BJ (cell line): Measurements from ENCODE around the gene ZBTB12. TPM values are rescaled to one million over a fixed set of nuclear protein-coding genes. Genes with fewer than 3 reads are reported as not detected.

Experiments used
- CTCF ChIA-PET: fragments of 350-600 bp; formaldehyde crosslinking; extraction: SDS; loops from one replicate; lab custom pipeline; 2021; ENCODE audit warnings: antibody characterized with exemption, inconsistent platforms; lab: Yijun Ruan, JAX
- POLR2A ChIA-PET: fragments of 300-600 bp; sonication (Branson Sonifier 250); formaldehyde crosslinking; extraction: SDS; loops from one replicate; lab custom pipeline; 2021; ENCODE audit warnings: antibody characterized with exemption; lab: Charles Lee
- DNase-seq: peaks from one replicate; pipeline ENCODE4 v3.0.0-alpha.2; 2011; ENCODE audit warnings: low read depth
- H3K27me3 ChIP-seq: 2 replicates; pipeline ENCODE4 v1.6.0; 2011; ENCODE audit warnings: low read length; ENCODE audit not compliant: control insufficient read depth, insufficient read depth
- H3K36me3 ChIP-seq: 2 replicates; pipeline ENCODE4 v1.5.1; 2011; ENCODE audit warnings: low read length; ENCODE audit not compliant: control insufficient read depth, insufficient read depth
- H3K4me3 ChIP-seq: 2 replicates; pipeline ENCODE4 v1.5.1; 2011; ENCODE audit warnings: low read depth, mild to moderate bottlenecking, control low read depth, low read length
- polyA plus RNA-seq: library from polyadenylated mRNA; depleted of rRNA; stranded (reverse); fragments of >200 nt; gene quantifications from 2 replicates; pipeline ENCODE4 v1.2.3, GENCODE V29; 2011
- TF ChIP-seq, protein P1 (sequence below): IDR thresholded peaks from 2 replicates; pipeline ENCODE4 v1.5.1; 2011; ENCODE audit warnings: low read depth, mild to moderate bottlenecking, control low read depth, inconsistent platforms, low read length, moderate library complexity; ENCODE audit not compliant: insufficient read depth

ZBTB12 gene
- polyA plus RNA-seq, 1 experiment: 2.6 TPM

- H3K4me3 ChIP-seq: no peak overlapping the region
- TF ChIP-seq, protein P1, sequence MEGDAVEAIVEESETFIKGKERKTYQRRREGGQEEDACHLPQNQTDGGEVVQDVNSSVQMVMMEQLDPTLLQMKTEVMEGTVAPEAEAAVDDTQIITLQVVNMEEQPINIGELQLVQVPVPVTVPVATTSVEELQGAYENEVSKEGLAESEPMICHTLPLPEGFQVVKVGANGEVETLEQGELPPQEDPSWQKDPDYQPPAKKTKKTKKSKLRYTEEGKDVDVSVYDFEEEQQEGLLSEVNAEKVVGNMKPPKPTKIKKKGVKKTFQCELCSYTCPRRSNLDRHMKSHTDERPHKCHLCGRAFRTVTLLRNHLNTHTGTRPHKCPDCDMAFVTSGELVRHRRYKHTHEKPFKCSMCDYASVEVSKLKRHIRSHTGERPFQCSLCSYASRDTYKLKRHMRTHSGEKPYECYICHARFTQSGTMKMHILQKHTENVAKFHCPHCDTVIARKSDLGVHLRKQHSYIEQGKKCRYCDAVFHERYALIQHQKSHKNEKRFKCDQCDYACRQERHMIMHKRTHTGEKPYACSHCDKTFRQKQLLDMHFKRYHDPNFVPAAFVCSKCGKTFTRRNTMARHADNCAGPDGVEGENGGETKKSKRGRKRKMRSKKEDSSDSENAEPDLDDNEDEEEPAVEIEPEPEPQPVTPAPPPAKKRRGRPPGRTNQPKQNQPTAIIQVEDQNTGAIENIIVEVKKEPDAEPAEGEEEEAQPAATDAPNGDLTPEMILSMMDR: no peak
- POLR2A ChIA-PET: no interaction called here
- no peaks in the 10 kb centered on the region for H3K27me3 ChIP-seq
- CTCF ChIA-PET: interaction anchor here (0.6 to 3.4 kb wide), 7 partner anchors 9 to 340 kb away, joined by 3 to 24 read pairs (median 4); partner anchors contain the start of genes EHMT2 and NFKBIL1
- H3K36me3 ChIP-seq: peaks cover 45% of the 10 kb centered on the region
- no peak for DNase-seq
Observed at GRCh38 chr6:31887173-31888007, 14.5 kb downstream of the ZBTB12 start.

GRCh38 chr6:31886541-31886991, 15.3 kb downstream of the ZBTB12 start:
- Histone ChIP-seq H3K4me3 (no peak overlapping the region), H3K36me3 (peaks cover 44% of the 10 kb centered on the region), H3K27me3 (no peaks in the 10 kb centered on the region)
- TF ChIP-seq, protein P1: no peak
- CTCF ChIA-PET: interaction anchor here (2.0 kb wide), 1 partner anchor 66 kb away, joined by 8 read pairs; no protein-coding TSS in a partner anchor
- POLR2A ChIA-PET: no interaction called here
- no peak for DNase-seq

- H3K36me3 ChIP-seq: peaks cover 52% of the 10 kb centered on the region
- H3K27me3 ChIP-seq: no peaks in the 10 kb centered on the region
- H3K4me3 ChIP-seq: no peak overlapping the region
- ChIA-PET CTCF (interaction anchor here (1.0 kb wide), 1 partner anchor 54 kb away, joined by 3 read pairs; no protein-coding TSS in a partner anchor), POLR2A (no interaction called here)
- TF ChIP-seq, protein P1: no peak
- no peak for DNase-seq
Observed at GRCh38 chr6:31884528-31885035, 17.3 kb downstream of the ZBTB12 start.

GRCh38 chr6:31883676-31884075, 18.2 kb downstream of the ZBTB12 start:
- H3K27me3 ChIP-seq: no peaks in the 10 kb centered on the region
- no peak overlapping the region for H3K4me3 ChIP-seq
- no peak for DNase-seq
- H3K36me3 ChIP-seq: peaks cover 49% of the 10 kb centered on the region
- ChIA-PET POLR2A (no interaction called here), CTCF (interaction anchor here (1.0 to 1.2 kb wide), 2 partner anchors 17 to 53 kb away, joined by 3 to 4 read pairs; no protein-coding TSS in a partner anchor)
- TF ChIP-seq, protein P1: no peak

GRCh38 chr6:31882344-31882743, 19.5 kb downstream of the ZBTB12 start:
- Histone ChIP-seq H3K4me3 (no peak overlapping the region), H3K27me3 (no peaks in the 10 kb centered on the region), H3K36me3 (peaks cover 39% of the 10 kb centered on the region)
- no peak for DNase-seq
- TF ChIP-seq, protein P1: no peak
- ChIA-PET POLR2A (interaction anchor here (0.6 kb wide), 1 partner anchor 1268 kb away, joined by 28 read pairs; no protein-coding TSS in a partner anchor), CTCF (interaction anchor here (1.2 kb wide), 1 partner anchor 71 kb away, joined by 3 read pairs; no protein-coding TSS in a partner anchor)
